ENCODE measurements around the gene BACH2. TPM values are rescaled to one million over a fixed set of nuclear protein-coding genes. Genes with fewer than 3 reads are reported as not detected.

Gene BACH2
- total and polyA plus RNA-seq, 9 of the 15 experiments (the other 6 are each of a cell fraction or from before 2014, with no cell fraction given): 0.06 to 3.1 (median 0.59) TPM

GRCh38 chr6:90286884-90287488 lies 9.7 kb downstream of the BACH2 start (continued):
- no peak for TF ChIP-seq MNT (conservative IDR thresholded peaks at IDR 0.05)
- TF ChIP-seq HINFP (tag; conservative IDR thresholded peaks at IDR 0.05; ENCODE audit: low read depth): no peak
- peak; percentile 82; the same call in 1 of the 2 replicates for TF ChIP-seq CC2D1A (IDR thresholded peaks at IDR 0.05)
- no peak for TF ChIP-seq ZMIZ1 (IDR thresholded peaks at IDR 0.05; ENCODE audit: low read depth in 2 of 2, low read length in 2 of 2)
- no peak for TF ChIP-seq SLC30A9 (CRISPR knock-in tag; IDR thresholded peaks at IDR 0.05)
- no peak for TF ChIP-seq GTF2A2 (tag; IDR thresholded peaks at IDR 0.05)
- no peak for TF ChIP-seq ZNF764 (CRISPR knock-in tag; IDR thresholded peaks at IDR 0.05; ENCODE audit: low read depth)
- no peak for TF ChIP-seq HMGXB4 (CRISPR knock-in tag; IDR thresholded peaks at IDR 0.05)
- TF ChIP-seq POLR3A (IDR thresholded peaks at IDR 0.05; ENCODE audit: borderline replicate concordance, extremely low read depth, insufficient read depth, insufficient read length): no peak
- no peak for TF ChIP-seq SPI1 (IDR thresholded peaks at IDR 0.05; ENCODE audit: borderline replicate concordance, low read depth, low read length)
- TF ChIP-seq RBM17 (IDR thresholded peaks at IDR 0.05; ENCODE audit: borderline replicate concordance, low read depth, low read length): no peak
- TF ChIP-seq RB1 (IDR thresholded peaks at IDR 0.05; ENCODE audit: low read depth): 0 out of 2 replicates have a peak, but pooled peaks have one; percentile 44
- peak; percentile 67 to 90 for TF ChIP-seq RAD21 (CRISPR knock-in tag; conservative IDR thresholded peaks at IDR 0.05 in 1 of 2, IDR thresholded peaks at IDR 0.05 in 1 of 2)
- no peak for TF ChIP-seq ZNF121 (CRISPR knock-in tag; conservative IDR thresholded peaks at IDR 0.05)
- TF ChIP-seq VEZF1 (CRISPR knock-in tag; IDR thresholded peaks at IDR 0.05): no peak
- TF ChIP-seq STAT5B (CRISPR knock-in tag; IDR thresholded peaks at IDR 0.05): no peak
- TF ChIP-seq SMAD3 (CRISPR knock-in tag; conservative IDR thresholded peaks at IDR 0.05): no peak

Data from K562 (cell line).